Adrenal gland (tissue), 12 donors: ENCODE data around the gene GTSE1. TPM values are rescaled to one million over a fixed set of nuclear protein-coding genes. Genes with fewer than 3 reads are reported as not detected.

ENCODE experiments used
- DNase-seq, 7 donors: peaks; one replicate each; pipeline ENCODE4 v3.0.0-alpha.2; 2019 to 2020
- H3K27ac ChIP-seq, 5 donors: fragments of 200-600 bp; sonication (generic) in 4 of 5; 1 replicate in 3 of 5; 2 replicates in 2 of 5; pipeline versions ENCODE4 v1.5.1 to v1.8.0; 2016 to 2020; ENCODE audit warnings: mild to moderate bottlenecking in 1 of 5
- H3K27me3 ChIP-seq: fragments of 200-600 bp; 2 replicates; pipeline ENCODE4 v1.8.0; 2021
- H3K36me3 ChIP-seq, 2 donors: fragments of 200-600 bp; replicated peaks in 1 of 2; 1 replicate in 1 of 2; 2 replicates in 1 of 2; pipeline versions ENCODE4 v1.5.1 to v1.8.0; 2018 to 2022
- H3K4me1 ChIP-seq, 2 donors: fragments of 200-600 bp; replicated peaks in 1 of 2; 1 replicate in 1 of 2; 2 replicates in 1 of 2; pipeline versions ENCODE4 v1.5.1 to v1.8.0; 2018 to 2021
- H3K4me3 ChIP-seq, 4 donors: fragments of 200-600 bp; sonication (generic) in 3 of 4; one replicate each; pipeline ENCODE4 v1.5.1; 2016 to 2018
- H3K9me3 ChIP-seq, 3 donors: fragments of 200-600 bp; sonication (generic) in 1 of 3; replicated peaks in 1 of 3; 1 replicate in 2 of 3; 2 replicates in 1 of 3; pipeline versions ENCODE4 v1.5.1 to v1.8.0; 2016 to 2021
- POLR2A ChIP-seq, 2 donors: fragments of 450-650 bp; IDR thresholded peaks; one replicate each; pipeline ENCODE4 v1.6.1; 2017; ENCODE audit warnings: antibody characterized with exemption in 2 of 2, mild to moderate bottlenecking in 2 of 2, moderate library complexity in 1 of 2
- WGBS, 4 donors: extraction: QIAGEN DNeasy Blood & Tissue Kit in 2 of 4; methylation state at CpG; one replicate each; pipeline versions ENCODE4 v1.1.5 to v1.1.7; 2013 to 2017; 5-methylcytosine and 5-hydroxymethylcytosine counted together
- intact Hi-C, 2 donors: fragments of 100-400 bp; cut with DNase I; formaldehyde crosslinking; loops; one replicate each; pipeline versions ENCODE4 v1.14.1 to v1.15.0; 2022 to 2023
- polyA plus RNA-seq, 3 donors: library from polyadenylated mRNA; stranded (reverse); fragments of 200-250 nt in 2 of 3; fragments of 350-450 nt in 1 of 3; fragmentation: Illumina TruSeq in 1 of 3; extraction: RNeasy Lipid Tissue Mini Kit (QIAGEN cat#74804) in 1 of 3; gene quantifications; one replicate each; pipeline ENCODE4 v1.2.3, GENCODE V29; 2013 to 2014
- total RNA-seq, 9 donors: library from RNA; depleted of rRNA in 4 of 9; stranded (reverse); fragments of >200 nt in 4 of 9; fragments of 120-200 nt in 1 of 9; fragmentation: NEBNext Ultra II Directional in 1 of 9; extraction: Animal tissue kit (Norgen Biotek cat#: 25700) in 1 of 9; gene quantifications; one replicate each; pipeline versions ENCODE4 v1.1.0 to v1.2.4, GENCODE V29; 2013 to 2023
- TF ChIP-seq, protein P1 (sequence below), 6 experiments: fragments of 450-650 bp in 4 of 6; fragments of 200-600 bp in 2 of 6; sonication (generic) in 1 of 6; IDR thresholded peaks; 1 replicate in 5 of 6; 2 replicates in 1 of 6; pipeline versions ENCODE4 v1.5.1 to v1.8.0; 2016 to 2021; ENCODE audit warnings: antibody characterized with exemption in 6 of 6, mild to moderate bottlenecking in 2 of 6, moderate library complexity in 1 of 6
- donor health status: healthy with polysubstance abuse.
- donor health status: Bipolar disorder and iron deficiency.
- donor health status: DM: yes; HTN: yes; CAD: no.
- donor health status: DM: no; HTN: no; CAD: no.
- donor health status: DM: no; HTN: no; CAD: no.
- donor health status: DM: yes; HTN: yes; CAD: no.

GTSE1 gene
- total and polyA plus RNA-seq, 12 donors = 0.06 to 5.7 (median 1.0) TPM

DNA sequence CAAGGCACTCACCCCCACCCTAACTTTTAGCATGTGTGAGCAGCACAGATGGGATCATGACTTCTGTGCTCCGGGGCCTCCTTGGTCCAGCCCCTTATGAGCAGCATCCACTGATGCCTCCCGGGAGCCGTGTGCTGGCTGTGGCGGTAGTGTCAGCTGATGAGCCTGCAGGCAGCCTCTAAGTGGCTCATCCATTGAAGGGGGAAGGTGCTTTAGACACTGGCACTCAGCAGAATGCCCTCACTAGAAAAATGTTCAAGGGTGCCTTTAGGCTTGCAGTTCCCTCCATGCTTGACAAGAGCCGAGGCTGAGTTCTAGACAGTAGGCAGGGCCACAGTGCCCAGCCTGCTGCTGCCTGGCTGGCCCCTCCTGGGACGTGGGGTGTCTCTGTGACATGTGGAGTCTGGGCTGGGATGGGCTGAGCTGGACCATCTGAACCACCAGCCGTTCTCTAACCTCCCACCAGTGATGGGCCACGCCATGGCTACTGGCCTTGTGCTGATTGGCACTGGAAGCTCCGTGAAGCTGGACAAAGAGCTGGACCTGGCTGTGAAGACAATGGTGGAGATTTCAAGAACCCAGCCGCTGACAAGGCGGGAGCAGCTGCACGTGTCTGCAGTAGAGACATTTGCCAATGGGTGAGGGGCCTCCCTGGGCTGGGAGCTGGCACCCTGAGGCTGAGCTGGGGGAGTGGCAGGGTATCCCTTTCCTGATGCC, 23.1 kb upstream of the GTSE1 start:
- DNase-seq = peak in 1 of 7 donors; percentile 14
- WGBS, 4 donors = 82 to 93% (median 91%) methylated on average over 3 to 12 of the region's 12 CpGs
- peaks cover 0 to 65% of the 10 kb centered on the region in 2 donors for H3K36me3 ChIP-seq
- peaks cover 6 to 11% of the 10 kb centered on the region in 2 donors for H3K4me1 ChIP-seq
- intact Hi-C loops = no loop called here
- no peaks in the 10 kb centered on the region for H3K27me3 ChIP-seq
- no peak for TF ChIP-seq POLR2A (IDR thresholded peaks at IDR 0.05)
- TF ChIP-seq, protein P1, sequence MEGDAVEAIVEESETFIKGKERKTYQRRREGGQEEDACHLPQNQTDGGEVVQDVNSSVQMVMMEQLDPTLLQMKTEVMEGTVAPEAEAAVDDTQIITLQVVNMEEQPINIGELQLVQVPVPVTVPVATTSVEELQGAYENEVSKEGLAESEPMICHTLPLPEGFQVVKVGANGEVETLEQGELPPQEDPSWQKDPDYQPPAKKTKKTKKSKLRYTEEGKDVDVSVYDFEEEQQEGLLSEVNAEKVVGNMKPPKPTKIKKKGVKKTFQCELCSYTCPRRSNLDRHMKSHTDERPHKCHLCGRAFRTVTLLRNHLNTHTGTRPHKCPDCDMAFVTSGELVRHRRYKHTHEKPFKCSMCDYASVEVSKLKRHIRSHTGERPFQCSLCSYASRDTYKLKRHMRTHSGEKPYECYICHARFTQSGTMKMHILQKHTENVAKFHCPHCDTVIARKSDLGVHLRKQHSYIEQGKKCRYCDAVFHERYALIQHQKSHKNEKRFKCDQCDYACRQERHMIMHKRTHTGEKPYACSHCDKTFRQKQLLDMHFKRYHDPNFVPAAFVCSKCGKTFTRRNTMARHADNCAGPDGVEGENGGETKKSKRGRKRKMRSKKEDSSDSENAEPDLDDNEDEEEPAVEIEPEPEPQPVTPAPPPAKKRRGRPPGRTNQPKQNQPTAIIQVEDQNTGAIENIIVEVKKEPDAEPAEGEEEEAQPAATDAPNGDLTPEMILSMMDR (IDR thresholded peaks at IDR 0.05) = no peak
- no peak overlapping the region for H3K27ac ChIP-seq
- H3K9me3 ChIP-seq = no peaks in the 10 kb centered on the region
- no peak overlapping the region for H3K4me3 ChIP-seq

DNA sequence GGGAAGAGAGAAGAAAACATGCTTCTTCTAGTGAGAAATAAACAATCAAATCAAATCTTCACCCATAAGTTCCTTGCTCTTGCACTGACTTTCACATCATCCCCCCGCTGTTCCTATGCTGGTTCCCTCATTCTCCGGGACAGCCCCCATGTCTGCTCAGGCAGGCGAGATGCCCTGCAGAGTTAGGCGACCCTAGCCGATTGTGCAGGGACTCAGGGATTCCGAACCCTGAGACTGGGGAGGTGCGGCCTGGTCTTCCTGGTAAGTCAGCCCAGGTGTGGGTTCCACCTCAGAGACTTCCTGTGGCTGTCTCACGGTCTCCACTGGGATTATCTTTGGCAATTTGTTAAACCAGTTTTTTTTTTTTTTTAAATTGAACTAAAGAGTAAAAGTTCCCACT, 22.3 kb upstream of the GTSE1 start:
- TF ChIP-seq, protein P1 (IDR thresholded peaks at IDR 0.05) = no peak
- TF ChIP-seq POLR2A (IDR thresholded peaks at IDR 0.05) = no peak
- intact Hi-C loops = no loop called here
- Histone ChIP-seq H3K27me3 (no peaks in the 10 kb centered on the region), H3K27ac (no peak overlapping the region), H3K36me3 (peaks cover 0 to 73% of the 10 kb centered on the region in 2 donors), H3K4me3 (no peak overlapping the region), H3K4me1 (peaks cover 1 to 3% of the 10 kb centered on the region in 2 donors), H3K9me3 (no peaks in the 10 kb centered on the region)
- WGBS, 4 donors = 93 to 98% (median 96%) methylated on average over 8 of the region's 8 CpGs
- DNase-seq = peak in 1 of 7 donors; percentile 9

DNA sequence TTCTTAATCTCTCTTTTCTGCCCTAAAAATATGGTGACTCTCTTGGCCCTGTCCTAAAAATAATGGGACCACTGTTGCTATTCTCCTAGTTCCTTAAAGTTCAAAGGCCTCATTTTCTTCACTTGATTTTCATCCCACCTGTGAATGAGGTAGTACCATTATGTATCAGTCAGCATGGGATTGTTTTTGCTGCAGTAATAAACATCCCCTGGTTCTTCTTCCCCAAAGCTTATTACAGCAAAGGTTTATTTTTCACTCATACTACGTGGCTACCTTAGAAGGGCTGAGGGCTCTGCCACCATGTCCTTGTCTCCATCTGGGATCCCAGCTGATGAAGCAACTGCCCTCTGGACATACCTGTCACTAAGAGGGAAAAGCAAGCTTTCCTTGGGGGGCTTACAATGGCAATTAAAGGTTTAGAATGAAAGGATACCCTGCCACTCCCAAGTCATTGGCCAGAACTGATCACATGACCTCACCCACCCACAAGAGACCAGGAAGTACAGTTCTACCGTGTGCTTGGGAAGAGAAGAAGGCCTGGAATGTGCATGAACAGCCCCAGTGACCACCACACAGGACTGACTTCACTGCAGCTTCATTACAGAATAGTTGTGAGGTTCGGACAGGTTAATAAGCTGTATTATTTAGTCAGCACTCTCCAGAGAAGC, 21.1 kb upstream of the GTSE1 start:
- 71 to 81% (median 77%) methylated on average over 3 of the region's 3 CpGs for WGBS, 4 donors
- Histone ChIP-seq H3K27me3 (no peaks in the 10 kb centered on the region), H3K9me3 (no peaks in the 10 kb centered on the region), H3K4me1 (no peaks in the 10 kb centered on the region), H3K27ac (no peak overlapping the region), H3K4me3 (no peak overlapping the region), H3K36me3 (peaks cover 0 to 85% of the 10 kb centered on the region in 2 donors)
- no peak for DNase-seq
- TF ChIP-seq, protein P1 (IDR thresholded peaks at IDR 0.05) = no peak
- no peak for TF ChIP-seq POLR2A (IDR thresholded peaks at IDR 0.05)
- intact Hi-C loops = no loop called here

DNA sequence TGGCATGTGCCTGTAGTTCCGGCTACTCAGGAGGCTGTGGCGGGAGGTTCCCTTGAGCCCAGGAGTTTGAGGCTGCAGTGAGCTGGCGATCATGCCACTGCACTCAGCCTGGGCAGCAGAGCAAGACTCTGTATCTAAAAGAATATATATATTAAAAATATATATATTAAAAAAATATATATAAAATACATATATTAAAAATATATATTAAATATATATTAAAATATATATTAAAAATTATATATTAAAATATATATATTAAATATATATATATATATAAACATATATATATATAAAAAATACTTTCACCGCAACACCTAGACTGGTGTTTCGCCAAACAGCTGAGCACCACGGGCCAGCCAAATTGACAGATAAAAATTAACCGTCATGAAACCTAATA, 20.1 kb upstream of the GTSE1 start:
- Histone ChIP-seq H3K36me3 (peaks cover 0 to 93% of the 10 kb centered on the region in 2 donors), H3K4me3 (no peak overlapping the region), H3K27ac (no peak overlapping the region), H3K4me1 (no peaks in the 10 kb centered on the region), H3K27me3 (no peaks in the 10 kb centered on the region), H3K9me3 (no peaks in the 10 kb centered on the region)
- TF ChIP-seq POLR2A (IDR thresholded peaks at IDR 0.05) = no peak
- TF ChIP-seq, protein P1 (IDR thresholded peaks at IDR 0.05) = no peak
- intact Hi-C loops = no loop called here
- WGBS, 4 donors = 92 to 99% (median 95%) methylated on average over 7 of the region's 7 CpGs
- DNase-seq = peak in 1 of 7 donors; percentile 5
